Measurements from ENCODE around the gene OLFML1.

DNA sequence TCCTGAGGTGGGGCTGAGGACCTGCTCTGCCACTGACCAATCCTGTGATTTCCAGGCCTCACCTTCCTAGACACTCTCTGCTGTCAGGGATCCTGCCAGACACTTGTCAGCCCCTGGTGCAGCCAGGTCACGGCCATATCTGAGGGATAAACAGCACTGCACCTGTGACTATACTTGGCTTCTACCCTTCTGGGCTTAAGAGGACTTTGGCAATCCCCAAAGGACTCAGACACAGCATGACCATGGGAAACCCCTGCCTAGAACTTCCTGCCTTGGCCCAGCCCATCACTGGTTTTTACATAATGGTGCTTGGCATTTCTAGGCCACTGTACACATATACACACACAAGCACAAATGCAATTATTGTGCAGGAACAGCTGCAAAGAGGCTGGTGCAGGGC lies 11.6 kb upstream of the OLFML1 start:
- no peak for TF ChIP-seq EZH2 (IDR thresholded peaks at IDR 0.05; ENCODE audit: low read length, unreplicated experiment)
- TF ChIP-seq CTCF (conservative IDR thresholded peaks at IDR 0.05; ENCODE audit: low read depth, low read length): no peak
